ENCODE results near the gene AP2A2.

The AP2A2 gene

DNA sequence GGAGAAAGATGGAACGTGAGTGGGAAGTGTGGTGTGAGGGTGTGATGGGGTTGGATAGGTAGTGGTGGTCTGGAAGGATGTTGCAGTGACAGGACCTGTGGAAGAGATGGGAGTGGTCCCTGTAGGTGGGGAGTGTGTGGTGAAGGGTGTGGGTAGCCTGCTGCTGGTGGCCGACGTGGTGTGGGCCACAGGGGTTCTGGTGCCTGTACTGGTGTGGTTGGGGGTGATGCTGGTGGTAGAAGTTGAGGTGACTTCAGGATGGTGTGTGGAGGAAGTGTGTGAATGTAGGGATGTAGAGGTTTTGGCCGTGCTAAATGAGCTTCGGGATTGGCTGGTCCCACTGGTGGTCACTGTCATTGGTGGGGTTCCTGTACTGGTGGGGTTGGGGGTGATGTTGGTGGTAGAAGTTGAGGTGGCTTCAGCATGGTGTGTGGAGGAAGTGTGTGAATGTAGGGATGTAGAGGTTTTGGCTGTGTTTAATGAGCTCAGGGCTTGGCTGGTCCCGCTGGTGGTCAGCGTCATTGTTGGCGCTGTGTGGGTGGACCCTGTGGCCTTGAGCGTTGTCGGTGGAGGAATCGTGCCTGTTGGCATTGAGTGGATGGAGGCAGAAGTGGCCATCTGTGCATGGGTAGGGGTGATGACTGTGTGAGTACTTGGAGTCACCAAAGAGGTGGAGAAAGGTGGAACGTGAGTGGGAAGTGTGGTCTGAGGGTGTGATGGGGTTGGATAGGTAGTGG, 91.8 kb downstream of the AP2A2 start:
- no peak for DNase-seq

DNA sequence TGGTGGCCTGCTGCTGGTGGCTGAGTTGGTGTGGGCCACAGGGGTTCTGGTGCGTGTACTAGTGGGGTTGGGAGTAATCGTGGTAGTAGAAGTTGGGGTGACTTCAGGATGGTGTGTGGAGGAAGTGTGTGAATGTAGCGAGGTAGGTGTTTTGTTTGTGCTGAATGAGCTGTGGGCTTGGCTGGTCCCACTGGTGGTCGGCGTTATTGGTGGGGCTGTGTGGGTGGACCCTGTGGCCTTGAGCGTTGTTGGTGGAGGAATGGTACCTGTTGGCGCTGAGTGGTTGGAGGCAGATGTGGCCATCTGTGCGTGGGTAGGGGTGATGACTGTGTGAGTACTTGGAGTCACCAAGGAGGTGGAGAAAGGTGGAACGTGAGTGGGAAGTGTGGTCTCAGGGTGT, 92.4 kb downstream of the AP2A2 start:
- no peak for DNase-seq

DNA sequence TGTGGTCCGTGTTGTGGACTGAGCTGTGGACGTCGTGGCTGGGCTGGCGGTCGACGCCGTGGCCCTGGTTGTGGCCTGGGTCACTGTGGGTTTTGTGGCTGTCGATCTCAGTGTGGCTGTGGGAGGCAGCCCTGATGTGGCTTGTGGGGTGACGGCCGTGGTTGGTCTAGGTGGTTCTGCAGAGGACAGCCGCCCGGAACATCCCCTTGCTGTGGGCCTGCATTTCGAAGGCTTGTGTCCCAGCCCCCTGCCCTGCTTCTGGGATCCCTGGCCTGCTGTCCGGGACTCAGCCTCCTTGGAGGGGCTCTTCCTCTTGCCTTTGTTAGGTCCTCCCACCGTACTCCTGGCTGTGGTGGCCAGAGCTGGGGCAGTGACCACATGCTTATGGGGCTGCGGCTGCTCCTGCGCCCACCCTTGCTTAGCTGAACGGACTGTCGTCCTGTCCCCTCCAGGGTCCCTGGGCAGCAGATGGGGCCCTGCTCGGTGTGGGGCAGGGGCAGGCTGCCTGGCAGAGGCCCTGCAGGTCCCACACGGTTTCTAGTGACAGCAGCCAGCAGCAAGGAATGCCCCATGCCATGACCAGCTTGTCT, 93.7 kb downstream of the AP2A2 start:
- DNase-seq = no peak

DNA sequence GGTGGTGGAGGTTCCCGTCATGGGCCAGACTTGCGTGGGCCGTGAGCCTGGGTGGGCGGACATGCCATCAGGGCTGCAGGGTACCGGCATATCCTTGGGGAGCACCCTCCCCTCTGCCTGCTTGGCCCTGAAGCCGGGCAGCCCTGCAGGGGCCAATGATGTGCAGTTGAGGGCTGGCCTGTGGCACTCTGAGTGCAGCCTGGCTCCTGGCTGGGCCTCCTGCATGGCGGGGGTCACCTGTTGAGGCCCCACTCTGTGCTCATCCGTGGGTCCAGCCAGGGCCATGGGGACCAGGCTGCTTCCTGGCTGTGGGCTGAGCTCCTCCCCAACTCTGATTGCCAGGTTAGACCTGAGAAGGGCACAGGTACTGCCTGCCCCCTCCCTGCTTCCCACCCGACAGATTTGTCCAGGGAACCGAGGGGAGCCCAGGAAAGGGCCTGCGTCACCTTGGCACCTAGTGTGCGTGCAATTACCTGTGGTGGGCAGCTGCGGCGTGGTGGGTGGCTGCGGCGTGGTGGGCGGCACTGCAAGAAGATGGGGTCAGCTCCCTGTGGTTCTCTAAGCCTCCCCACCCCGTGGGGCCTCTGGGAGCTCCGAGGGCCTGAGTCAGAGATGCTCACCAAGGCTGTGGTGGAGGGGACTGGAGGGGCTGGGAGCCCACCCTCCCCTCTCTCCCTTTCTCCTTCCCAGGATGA, 94.7 kb downstream of the AP2A2 start:
- no peak for DNase-seq

DNA sequence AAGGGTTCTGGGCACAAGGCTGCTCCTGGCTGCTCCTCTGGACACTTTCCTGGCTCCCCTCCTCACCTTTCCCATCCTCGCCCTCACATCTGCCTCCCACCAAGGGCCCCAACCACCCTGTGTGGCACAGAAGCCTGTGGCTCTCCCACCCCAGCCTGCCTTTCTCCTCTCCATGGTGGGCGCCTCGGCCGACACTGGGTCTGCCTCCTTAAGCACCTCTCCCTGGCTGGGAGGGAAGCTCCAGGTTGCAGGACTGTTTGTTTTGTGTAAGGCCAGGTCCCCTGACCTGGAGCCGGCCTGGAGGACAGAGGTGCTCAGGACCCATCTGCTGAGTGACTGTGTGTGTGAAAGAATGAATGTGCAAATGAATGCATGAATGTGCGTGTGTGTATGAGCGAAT, 96.7 kb downstream of the AP2A2 start:
- no peak for DNase-seq

DNA sequence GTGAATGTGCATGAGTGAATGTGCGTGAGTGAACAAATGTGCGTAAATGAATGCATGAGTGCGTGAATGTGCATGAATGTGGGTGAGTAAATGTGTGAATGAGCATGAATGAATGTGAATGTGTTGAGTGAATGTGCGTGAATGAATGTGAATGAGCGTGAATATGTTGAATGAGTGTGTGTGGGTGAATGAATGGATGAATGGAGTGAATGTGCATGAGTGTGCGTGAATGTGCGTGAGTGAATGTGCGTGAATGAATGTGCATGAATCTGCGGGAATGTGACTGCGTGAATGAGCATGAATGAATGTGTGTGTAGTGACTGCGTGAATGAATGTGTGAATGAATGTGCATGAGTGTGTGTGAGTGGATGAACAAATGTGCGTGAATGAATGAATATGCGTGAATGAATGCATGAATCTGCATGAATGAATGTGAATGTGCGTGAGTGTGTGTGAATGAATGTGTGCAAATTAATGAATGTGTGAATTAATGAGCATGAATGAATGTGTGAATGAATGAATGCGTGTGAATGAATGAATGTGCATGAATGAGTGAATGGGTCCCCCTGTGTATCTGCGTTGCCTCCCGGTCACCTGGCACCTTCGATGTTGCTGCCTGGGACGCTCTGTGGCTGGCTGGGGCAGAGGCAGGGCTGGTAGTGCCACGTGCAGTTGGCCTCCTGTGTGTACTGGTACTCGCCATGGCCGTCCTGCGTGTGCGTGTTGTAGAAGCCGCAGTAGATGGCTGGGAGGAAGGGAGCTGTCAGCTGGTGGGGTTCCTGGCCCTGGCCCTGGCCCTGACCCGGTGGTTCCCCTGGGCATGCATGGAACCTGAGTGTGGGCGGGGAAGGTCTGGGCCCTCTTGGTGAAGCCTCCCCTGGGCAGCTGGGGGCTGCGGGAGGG, 97.5 kb downstream of the AP2A2 start:
- no peak for DNase-seq

DNA sequence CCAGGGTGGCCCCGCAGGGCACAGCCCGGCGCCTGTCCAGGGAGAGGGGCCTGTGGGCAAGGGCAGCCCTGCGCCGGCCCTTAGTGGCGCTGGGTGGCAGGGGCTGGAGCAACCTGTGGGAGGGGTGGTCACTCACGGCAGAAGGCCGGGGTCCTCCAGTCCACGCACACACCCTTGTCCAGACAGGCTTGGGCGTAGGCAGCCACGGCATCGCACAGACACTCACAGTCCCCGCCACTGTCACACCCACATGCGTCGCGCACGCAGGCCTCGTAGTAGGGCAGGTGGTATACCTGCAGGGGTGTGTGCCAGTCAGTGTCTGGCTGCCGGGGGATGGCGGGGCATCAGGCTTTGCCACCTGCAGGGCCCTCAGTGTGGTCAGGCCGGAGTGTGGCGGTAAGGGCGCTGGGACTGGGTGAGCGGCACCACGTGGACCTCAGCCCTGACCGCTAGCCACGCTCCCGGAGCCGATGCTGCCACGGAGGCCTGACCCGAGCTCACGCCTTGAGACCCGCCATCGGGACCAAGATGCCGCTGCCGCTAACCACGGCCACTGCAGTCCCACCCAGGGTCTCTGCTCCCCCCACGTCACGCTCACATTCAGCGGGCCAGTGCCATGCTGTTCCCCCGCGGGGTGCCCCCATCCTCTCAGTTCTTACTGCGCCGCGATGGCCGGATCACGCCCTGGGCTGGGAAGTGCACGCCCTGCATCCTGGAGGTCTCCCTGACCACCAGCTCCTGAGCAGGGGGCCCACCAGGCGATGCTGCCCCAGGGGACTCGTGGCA, 98.3 kb downstream of the AP2A2 start:
- no peak for DNase-seq

DNA sequence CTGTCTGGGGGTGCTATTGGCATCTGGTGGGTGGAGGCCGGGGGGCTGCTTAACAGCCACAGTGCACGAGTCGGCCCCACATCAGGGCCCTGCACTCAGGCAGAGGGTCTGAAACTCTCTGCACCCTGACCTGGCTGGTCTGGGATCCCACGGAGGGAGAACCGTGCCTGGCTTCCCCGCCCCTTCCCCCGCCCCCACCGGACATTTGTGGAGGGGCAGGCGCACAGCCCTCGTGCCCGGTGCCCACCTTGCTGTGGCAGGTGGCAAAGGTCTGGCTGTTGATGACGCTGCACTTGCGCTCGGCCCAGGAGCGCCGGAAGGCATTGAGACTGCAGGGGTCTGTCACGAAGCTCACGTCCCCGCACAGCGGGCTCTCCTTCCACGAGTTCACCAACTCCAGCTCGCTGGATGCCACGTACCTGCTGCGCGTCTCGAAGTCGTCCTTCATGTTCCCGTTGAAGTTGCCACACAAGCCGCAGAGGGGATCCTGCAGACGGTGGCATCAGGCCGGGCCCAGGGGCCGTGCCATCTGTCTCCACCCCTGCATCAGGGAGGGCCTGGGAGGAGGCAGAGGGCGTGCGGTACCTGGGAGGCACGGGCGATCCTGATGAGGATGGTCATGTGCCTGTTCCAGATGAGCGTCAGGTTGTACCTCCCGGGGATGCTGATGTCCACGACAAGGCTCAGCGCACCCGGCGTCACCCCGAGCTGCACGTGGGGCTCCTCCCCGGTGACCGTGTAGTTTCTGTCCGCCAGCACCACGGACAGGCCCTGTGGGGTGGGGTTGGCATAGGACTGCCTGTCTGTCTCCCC, 99.1 kb downstream of the AP2A2 start:
- DNase-seq = no peak

DNA sequence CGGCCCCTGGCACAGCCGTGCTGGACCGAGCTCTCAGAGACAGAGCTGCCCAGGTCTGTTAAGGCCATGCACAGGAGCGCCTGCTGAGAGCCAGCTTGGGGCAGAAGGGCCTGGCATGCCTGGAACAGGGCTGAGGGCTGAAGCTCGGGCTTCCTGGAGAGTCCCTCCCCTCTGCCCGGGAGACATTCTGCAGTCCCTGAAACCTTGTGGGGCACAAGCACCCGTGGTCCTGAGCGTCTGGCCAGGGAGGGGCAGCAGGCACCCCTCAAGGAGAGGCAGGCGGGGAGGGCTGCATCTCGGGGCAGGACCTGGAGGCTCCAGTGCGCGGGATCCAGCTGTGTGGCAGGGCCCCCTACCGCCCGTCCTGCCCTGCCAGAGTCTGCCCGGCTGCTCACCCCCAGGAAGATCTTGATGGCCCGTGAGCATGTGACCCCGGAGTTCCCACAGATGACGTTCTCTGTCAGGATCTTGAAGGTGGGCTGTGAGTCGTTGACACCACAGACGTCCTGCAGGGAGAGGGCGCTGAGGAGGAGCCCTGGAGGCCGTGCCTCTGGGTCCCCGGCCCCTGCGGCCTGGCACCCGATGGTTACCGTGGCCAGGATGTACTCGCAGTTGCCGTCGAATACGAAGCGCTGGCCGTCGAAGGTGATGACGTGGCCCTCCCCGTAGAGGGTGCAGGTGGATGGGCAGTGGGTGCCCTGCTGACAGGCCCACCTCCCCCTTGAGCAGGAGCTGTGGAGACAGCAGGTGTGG, 99.9 kb downstream of the AP2A2 start:
- DNase-seq = no peak

DNA sequence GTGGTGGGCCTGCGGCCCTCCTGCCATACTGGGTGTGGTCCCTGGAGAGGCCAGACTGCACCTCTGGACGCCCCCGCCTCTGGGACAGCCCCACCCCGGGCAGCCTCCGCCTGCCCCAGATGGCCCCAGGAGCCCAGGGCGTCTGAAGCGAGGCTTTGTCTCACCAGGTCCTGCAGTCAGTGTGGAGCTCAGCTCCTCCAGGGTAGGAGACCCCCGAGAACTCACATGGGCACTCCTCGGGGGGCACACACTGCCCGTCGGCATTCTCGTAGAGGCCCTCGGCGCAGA, 100.4 kb downstream of the AP2A2 start:
- DNase-seq = no peak

DNA sequence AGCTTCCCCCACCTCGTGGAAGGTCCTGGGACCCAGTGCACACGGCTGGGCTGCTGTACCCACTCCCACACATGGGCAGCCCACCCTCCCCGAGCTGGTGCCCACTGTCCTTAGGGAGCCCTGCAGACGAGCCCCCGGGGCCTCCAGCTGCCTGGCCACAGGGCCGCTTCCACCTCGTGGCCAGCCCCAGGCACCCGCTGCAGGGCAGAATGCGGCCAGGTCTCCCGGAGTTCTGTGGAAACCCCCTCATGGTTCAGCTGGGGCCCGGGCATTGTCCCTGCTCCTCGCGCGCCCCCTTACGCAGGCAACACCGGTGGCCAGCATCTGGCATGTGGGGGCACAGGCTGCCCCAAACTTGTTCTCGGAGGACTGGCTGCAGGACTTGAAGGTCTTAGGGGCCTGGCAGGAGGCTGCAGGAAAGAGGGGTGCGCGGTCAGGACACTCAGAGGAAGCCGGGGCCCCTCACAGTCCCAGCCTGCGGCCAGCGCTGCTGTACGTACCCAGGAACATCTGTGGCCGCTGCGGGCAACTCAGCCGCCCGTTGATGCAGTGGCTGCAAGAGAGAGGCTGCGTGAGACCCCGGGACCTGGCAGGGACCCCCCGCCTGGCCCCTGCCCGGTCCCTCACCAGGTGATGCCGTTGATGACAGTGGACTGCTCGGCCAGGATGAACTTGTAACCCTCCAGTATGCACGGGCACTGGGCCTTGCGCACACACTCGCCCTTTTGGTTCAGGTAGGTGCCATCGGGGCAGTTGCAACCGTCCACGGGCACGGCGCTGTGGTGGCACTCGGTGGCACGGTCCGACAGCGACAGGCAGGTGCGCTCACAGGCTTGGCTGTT, 101.2 kb downstream of the AP2A2 start:
- no peak for DNase-seq

DNA sequence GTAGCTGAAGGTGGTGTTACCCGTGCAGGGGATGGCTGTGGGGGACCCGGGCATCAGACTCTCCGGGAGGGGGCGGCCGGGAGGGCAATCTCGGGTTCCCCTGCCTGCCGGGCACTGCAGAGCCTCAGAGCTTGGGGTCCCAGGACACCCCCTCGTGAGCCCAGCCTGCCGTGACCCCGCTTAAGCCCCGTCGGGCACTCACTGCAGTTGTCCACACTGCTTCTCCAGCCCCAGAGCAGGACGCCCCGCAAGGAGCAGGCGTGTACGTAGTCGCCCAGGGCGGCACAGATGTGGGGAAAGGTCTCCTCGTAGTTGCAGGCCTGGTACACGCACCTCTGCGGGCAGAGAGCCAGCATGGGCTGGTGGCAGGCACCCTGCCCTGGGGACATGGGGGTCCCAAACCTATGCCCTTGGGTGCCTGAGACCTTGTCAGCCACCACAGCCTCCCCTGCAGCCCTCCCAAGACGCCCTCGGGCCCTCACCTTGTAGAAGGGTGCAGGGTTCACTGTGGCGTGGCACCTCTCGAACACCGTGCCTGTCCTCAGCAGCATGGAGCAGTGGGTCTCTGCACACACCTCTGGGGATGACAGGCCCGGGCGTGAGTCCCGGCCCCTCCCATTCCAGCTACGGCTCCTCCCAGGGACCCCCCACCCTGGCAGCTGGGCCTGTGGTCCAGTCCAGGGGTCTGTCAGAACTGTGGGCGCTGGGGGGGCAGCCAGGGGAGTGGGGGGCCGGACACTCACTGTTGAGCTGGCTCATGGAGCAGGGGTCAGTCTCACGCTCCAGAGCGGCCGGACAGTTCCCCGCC, 102.0 kb downstream of the AP2A2 start:
- DNase-seq = no peak

DNA sequence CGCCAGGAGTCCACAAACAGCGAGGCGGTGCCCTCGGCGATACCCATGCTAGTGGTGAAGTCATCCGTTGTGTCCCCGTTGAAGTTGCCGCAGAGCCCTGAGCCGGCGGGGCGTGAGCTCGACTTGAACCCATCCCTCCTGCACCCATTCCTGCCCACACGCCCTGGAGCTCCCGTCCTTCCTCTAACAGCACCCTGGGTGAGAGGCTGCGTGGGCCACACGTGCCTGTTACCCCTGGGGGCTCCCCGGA, 102.5 kb downstream of the AP2A2 start:
- DNase-seq = no peak

DNA sequence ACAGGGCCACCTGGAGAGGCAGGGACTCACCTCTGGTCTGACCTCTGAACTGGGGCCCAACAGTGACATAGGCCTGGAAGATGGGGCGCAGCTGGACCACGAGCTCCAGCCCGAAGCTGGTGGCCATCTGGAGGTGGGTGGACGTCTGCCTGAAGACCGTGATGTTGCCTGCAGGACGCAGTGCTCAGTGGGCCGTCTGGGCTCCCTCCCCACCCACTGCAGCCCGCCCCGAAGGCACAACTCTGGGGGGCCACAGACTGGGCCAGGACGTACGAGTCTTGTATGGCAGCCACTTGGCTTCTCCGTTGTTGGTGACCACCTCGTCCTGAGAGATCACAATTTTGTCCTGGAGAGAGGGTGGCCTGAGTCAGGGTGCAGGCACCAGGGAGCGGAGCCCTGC, 102.9 kb downstream of the AP2A2 start:
- no peak for DNase-seq

DNA sequence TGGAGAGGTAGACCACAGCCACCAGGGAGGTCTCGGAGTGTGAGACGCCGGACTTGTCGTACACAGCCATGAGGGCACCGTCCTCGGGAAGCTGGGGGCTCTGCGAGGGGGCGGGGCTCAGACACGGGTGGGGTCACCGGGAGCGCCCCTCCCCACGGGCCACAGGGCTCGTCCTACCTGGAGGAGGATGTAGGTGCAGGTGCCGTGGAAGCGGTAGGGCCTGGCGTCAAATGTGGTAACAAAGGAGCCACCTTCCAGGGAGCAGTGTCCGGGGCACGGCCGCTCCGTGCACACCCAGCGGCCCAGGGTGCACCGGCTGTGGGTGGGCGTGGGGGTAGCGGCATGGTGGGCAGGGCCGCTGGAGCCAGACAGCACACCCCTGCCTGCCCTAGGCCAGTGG, 103.4 kb downstream of the AP2A2 start:
- DNase-seq = no peak

DNA sequence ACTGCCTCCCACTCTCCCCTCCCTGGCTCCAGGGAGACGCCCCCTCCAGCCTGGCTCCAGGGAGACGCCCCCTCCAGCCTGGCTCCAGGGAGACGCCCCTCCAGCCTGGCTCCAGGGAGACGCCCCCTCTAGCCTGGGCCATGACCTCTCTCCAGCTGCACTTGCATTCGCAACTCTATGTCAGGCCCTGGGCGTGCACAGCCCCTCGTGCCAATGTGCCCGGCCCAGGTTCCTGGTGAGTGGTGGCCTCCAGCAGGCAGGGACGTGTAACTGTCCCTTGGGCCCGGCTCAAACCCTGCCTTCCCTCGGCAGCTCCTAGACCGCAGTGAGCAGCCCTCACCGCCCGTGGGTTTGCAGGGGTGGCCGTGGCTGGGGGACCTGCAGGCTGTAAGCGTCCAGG, 104.0 kb downstream of the AP2A2 start:
- no peak for DNase-seq

DNA sequence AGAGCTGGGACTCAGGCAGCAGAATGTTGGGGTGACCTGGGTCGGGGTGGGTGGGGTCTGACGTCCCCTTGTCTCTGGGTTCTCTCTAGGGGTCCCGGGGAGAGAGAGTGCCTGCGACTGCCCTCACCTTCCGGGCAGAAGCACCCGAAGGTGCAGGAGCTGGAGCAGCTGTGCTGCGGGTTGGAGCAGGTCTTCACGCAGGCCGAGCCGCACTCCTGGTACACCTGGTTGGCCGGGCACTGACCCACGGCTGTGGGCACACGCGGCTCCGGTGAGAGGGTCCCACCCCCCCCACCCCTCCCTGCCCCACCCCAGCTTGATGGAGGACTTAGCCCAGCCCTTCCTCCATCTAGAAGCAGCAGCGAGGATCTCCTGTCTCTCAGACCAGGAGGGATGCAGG, 104.4 kb downstream of the AP2A2 start:
- no peak for DNase-seq

DNA sequence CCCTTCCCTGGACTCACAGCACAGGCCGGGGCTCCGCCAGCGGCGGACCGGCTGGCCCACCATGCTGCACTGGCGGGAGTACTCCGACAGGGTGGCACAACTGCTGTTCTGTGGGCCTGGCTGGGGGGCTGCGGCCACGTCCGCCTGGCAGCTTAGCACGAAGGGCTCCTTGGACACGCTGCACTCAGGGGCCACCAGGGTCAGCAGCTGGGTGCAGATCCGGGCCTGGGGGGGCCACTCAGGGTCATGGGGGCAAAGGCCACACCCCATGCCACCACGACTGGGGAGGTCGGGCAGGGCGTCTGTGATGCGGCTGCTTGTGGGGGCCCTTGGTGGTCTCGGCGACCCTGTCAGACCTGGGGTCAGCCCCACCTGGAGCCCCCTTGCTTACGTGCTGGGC, 104.9 kb downstream of the AP2A2 start:
- no peak for DNase-seq

DNA sequence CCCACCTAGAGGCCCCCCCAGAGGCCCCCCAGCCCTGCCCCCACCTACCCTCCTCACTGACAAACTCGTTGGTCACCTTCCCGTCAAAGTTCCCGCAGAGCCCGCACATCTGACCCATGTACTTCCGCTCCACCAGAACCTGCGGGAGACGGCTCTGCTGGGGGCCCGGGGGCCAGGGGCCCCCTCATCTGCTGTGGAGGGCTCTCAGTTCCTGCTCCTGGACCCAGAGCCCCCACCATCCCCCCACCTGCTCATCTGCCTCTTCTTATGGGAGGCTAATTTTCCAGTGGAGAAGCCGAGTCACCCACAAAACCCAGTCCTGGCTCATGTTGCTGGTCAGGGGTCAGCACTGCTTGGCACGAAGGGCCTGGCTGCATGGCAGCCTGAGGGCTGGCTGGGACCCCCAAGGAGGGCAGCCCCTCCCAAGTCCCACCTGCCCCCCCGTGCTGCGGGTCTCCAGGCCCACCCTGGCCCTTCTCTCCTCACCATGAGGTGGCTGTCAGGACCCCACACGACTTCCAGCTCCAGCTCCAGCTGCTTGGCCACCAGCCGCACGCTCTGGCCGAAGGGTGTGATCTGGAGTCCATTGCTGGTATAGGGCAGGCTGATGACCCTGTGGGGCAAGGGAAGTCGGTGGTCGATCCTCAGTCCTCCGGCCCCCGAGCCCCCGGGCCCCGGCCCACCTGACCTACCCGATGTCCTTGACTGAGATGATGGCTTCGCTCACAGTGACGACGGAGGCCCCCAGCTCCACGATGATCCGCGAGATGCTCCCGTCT, 105.6 kb downstream of the AP2A2 start:
- no peak for DNase-seq
